GM12874 (cell line): Measurements from ENCODE around the gene ZNF501.

Experiments
- CTCF ChIP-seq: IDR thresholded peaks from 2 replicates; pipeline ENCODE4 v1.5.1; 2011; ENCODE audit warnings: low read depth, mild to moderate bottlenecking, control low read depth, low read length, moderate library complexity; ENCODE audit not compliant: insufficient read depth

The ZNF501 gene

GRCh38 chr3:44729384-44729910, at the start of gene ZNF501:
ZNF501 (plus strand) TSS chr3:44729635; CDS start chr3:44734422, 4,787 bp downstream.
- no peak for TF ChIP-seq CTCF

- TF ChIP-seq CTCF, result no peak
Measured at GRCh38 chr3:44680921-44681455, 48.4 kb upstream of the ZNF501 start.

- TF ChIP-seq CTCF, result no peak
Measured at GRCh38 chr3:44682182-44682896, 47.1 kb upstream of the ZNF501 start.

GRCh38 chr3:44685128-44685800, 44.2 kb upstream of the ZNF501 start:
- TF ChIP-seq CTCF, result no peak

- no peak for TF ChIP-seq CTCF
Measured at GRCh38 chr3:44687898-44688297, 41.5 kb upstream of the ZNF501 start.

- 0 out of 2 replicates have a peak, but pooled peaks have one; percentile 6 for TF ChIP-seq CTCF
Measured at GRCh38 chr3:44712455-44713075, 16.9 kb upstream of the ZNF501 start, which contains the start of gene ZNF502. ZNF502 (plus strand) TSS chr3:44712660; CDS start chr3:44720262, 7,602 bp downstream.
